ENCODE results near the gene PCDH1.
"Not testable (repeated sequence)": the region's sequence is repeated elsewhere in the genome, so short reads cannot be mapped to it uniquely, and the experiment has no call there.

Gene PCDH1

GRCh38 chr5:141826674-141827073 is 51.5 kb downstream of the PCDH1 start:
- DNase-seq, result no peak

- no peak for DNase-seq
These were observed 52.2 kb downstream of the PCDH1 start for GRCh38 chr5:141825791-141826560.

GRCh38 chr5:141825241-141825671 is 53.0 kb downstream of the PCDH1 start:
- no peak for DNase-seq

- no peak for DNase-seq
These were observed 53.5 kb downstream of the PCDH1 start for GRCh38 chr5:141824717-141825116.

GRCh38 chr5:141823056-141823455 is 55.2 kb downstream of the PCDH1 start:
- DNase-seq, result no peak

- DNase-seq, result no peak
These were observed 56.1 kb downstream of the PCDH1 start for GRCh38 chr5:141822144-141822543.

GRCh38 chr5:141821430-141821925 is 56.7 kb downstream of the PCDH1 start:
- DNase-seq, result no peak

- not testable (repeated sequence) for DNase-seq
These were observed 57.5 kb downstream of the PCDH1 start for GRCh38 chr5:141820686-141821085.

GRCh38 chr5:141817631-141818030 is 60.6 kb downstream of the PCDH1 start:
- DNase-seq, result no peak

- no peak for DNase-seq
These were observed 61.4 kb downstream of the PCDH1 start for GRCh38 chr5:141816598-141817399.

GRCh38 chr5:141815796-141816180 is 62.4 kb downstream of the PCDH1 start:
- DNase-seq, result no peak

GRCh38 chr5:141815051-141815795 is 63.0 kb downstream of the PCDH1 start:
- DNase-seq, result no peak

GRCh38 chr5:141814064-141814964 is 63.9 kb downstream of the PCDH1 start:
- DNase-seq, result no peak

- no peak for DNase-seq
These were observed 65.7 kb downstream of the PCDH1 start for GRCh38 chr5:141812512-141812911.

GRCh38 chr5:141811287-141812155 is 66.7 kb downstream of the PCDH1 start:
- no peak for DNase-seq

- DNase-seq, result no peak
These were observed 67.5 kb downstream of the PCDH1 start for GRCh38 chr5:141810702-141811101.

- DNase-seq, result no peak
These were observed 68.7 kb downstream of the PCDH1 start for GRCh38 chr5:141809380-141810096.

GRCh38 chr5:141808857-141809256 is 69.4 kb downstream of the PCDH1 start:
- no peak for DNase-seq

- no peak for DNase-seq
These were observed 70.5 kb downstream of the PCDH1 start for GRCh38 chr5:141807732-141808131.

GRCh38 chr5:141807329-141807728 is 70.9 kb downstream of the PCDH1 start:
- no peak for DNase-seq
